Right cardiac atrium (tissue), 5 donors: Measurements from ENCODE around the gene UPK3B. TPM values are rescaled to one million over a fixed set of nuclear protein-coding genes. Genes with fewer than 3 reads are reported as not detected.
"Not testable (repeated sequence)": the region's sequence is repeated elsewhere in the genome, so short reads cannot be mapped to it uniquely, and the experiment has no call there.

Experiments used
- ATAC-seq, 2 donors: fragments of 200-7000 bp; cut with Tn5 transposase; one replicate each; pipeline versions ENCODE4 v1.8.0 to v1.9.1; 2020; ENCODE audit warnings: moderate library complexity in 2 of 2, mild to moderate bottlenecking in 1 of 2
- DNase-seq, 3 donors: peaks; one replicate each; pipeline ENCODE4 v3.0.0-alpha.2; 2020
- H3K27ac ChIP-seq: one replicate; pipeline ENCODE4 v1.5.1; 2013; ENCODE audit warnings: mild to moderate bottlenecking, low read length, control low read depth, moderate library complexity
- H3K27me3 ChIP-seq: one replicate; pipeline ENCODE4 v1.6.1; 2013; ENCODE audit not compliant: control insufficient read depth, insufficient read depth
- H3K4me1 ChIP-seq: one replicate; pipeline ENCODE4 v1.6.1; 2013; ENCODE audit warnings: low read length; ENCODE audit not compliant: control insufficient read depth, insufficient read depth
- H3K4me3 ChIP-seq: one replicate; pipeline ENCODE4 v1.5.1; 2013; ENCODE audit warnings: low read length, control low read depth
- H3K9me3 ChIP-seq: one replicate; pipeline ENCODE4 v1.6.1; 2013; ENCODE audit warnings: low read length; ENCODE audit not compliant: control insufficient read depth
- WGBS: extraction: QIAGEN DNeasy Blood & Tissue Kit; methylation state at CpG from one replicate; pipeline ENCODE4 v1.1.7; 2013; 5-methylcytosine and 5-hydroxymethylcytosine counted together
- intact Hi-C, 4 donors: fragments of 100-400 bp; cut with DNase I; formaldehyde crosslinking; loops; one replicate each; pipeline versions ENCODE4 v1.11.0 to v1.14.0; 2022 to 2023
- polyA plus RNA-seq: library from polyadenylated mRNA; stranded (reverse); fragments of 200-250 nt; gene quantifications from one replicate; pipeline ENCODE4 v1.2.3, GENCODE V29; 2013
- total RNA-seq, 4 donors: library from RNA; stranded (reverse); fragmentation: NEBNext Ultra II Directional; extraction: Animal tissue kit (Norgen Biotek cat#: 25700); gene quantifications; one replicate each; pipeline ENCODE4 v1.2.1, GENCODE V29; 2021
- donor health status: healthy with polysubstance abuse.
- donor health status: DM: no; HTN: yes; CAD: no.
- donor health status: DM: no; HTN: no; CAD: no.
- donor health status: DM: no; HTN: yes; CAD: no; lungs with severe emphysema.
- donor health status: DM: yes; HTN: yes; CAD: no.

Gene UPK3B
- total and polyA plus RNA-seq, 5 donors = 0.23 to 3.5 (median 1.0) TPM

GRCh38 chr7:76495717-76496116, 14.6 kb upstream of the UPK3B start:
- H3K27ac ChIP-seq, intact Hi-C loops, H3K4me3 ChIP-seq, ATAC-seq, H3K4me1 ChIP-seq, H3K9me3 ChIP-seq, DNase-seq, H3K27me3 ChIP-seq: not testable (repeated sequence)
- WGBS = 92% methylated on average over 15 of the region's 16 CpGs

- ATAC-seq, intact Hi-C loops, H3K4me3 ChIP-seq, H3K27me3 ChIP-seq, DNase-seq, H3K9me3 ChIP-seq, H3K27ac ChIP-seq, H3K4me1 ChIP-seq: not testable (repeated sequence)
- 80% methylated on average over 12 of the region's 27 CpGs for WGBS
These were observed 12.3 kb upstream of the UPK3B start for GRCh38 chr7:76497918-76498582.

GRCh38 chr7:76498583-76499200, 11.7 kb upstream of the UPK3B start:
- DNase-seq, H3K9me3 ChIP-seq, intact Hi-C loops, ATAC-seq, H3K27ac ChIP-seq, H3K27me3 ChIP-seq, H3K4me1 ChIP-seq, H3K4me3 ChIP-seq: not testable (repeated sequence)
- WGBS = 92% methylated on average over 7 of the region's 10 CpGs

GRCh38 chr7:76499201-76499923, 11.0 kb upstream of the UPK3B start:
- H3K27ac ChIP-seq, H3K4me3 ChIP-seq, H3K4me1 ChIP-seq, H3K27me3 ChIP-seq, H3K9me3 ChIP-seq, ATAC-seq, DNase-seq, intact Hi-C loops: not testable (repeated sequence)
- WGBS = 76% methylated on average over 15 of the region's 28 CpGs

GRCh38 chr7:76499924-76500241, 10.5 kb upstream of the UPK3B start:
- WGBS = 51% methylated on average over 8 of the region's 19 CpGs
- ATAC-seq = not testable (repeated sequence)
- intact Hi-C loops = loop anchor here in 1 of 4 donors (10.0 kb wide), 1 partner anchor 495 kb away; no protein-coding TSS in a partner anchor

GRCh38 chr7:76502224-76502623, 8.1 kb upstream of the UPK3B start:
- WGBS = 78% methylated on average over 13 of the region's 13 CpGs
- not testable (repeated sequence) for ATAC-seq, H3K4me3 ChIP-seq, H3K27ac ChIP-seq, H3K27me3 ChIP-seq, H3K4me1 ChIP-seq, H3K9me3 ChIP-seq
- intact Hi-C loops = loop anchor here in 1 of 4 donors (10.0 kb wide), 1 partner anchor 493 kb away; no protein-coding TSS in a partner anchor
- DNase-seq = peak in 1 of 3 donors; percentile 12

More at GRCh38 chr7:76499924-76500241, 10.5 kb upstream of the UPK3B start:
- H3K4me3 ChIP-seq, DNase-seq, H3K9me3 ChIP-seq, H3K4me1 ChIP-seq, H3K27ac ChIP-seq, H3K27me3 ChIP-seq: not testable (repeated sequence)

GRCh38 chr7:76502836-76503235, 7.5 kb upstream of the UPK3B start:
- WGBS = 91% methylated on average over 16 of the region's 16 CpGs
- H3K27ac ChIP-seq, H3K4me3 ChIP-seq, H3K9me3 ChIP-seq, ATAC-seq, H3K4me1 ChIP-seq, H3K27me3 ChIP-seq: not testable (repeated sequence)
- peak in 1 of 3 donors; percentile 22 for DNase-seq
- intact Hi-C loops = loop anchor here in 1 of 4 donors (10.0 kb wide), 1 partner anchor 492 kb away; no protein-coding TSS in a partner anchor

GRCh38 chr7:76503244-76503643, 7.1 kb upstream of the UPK3B start:
- peak in 1 of 3 donors; percentile 14 for DNase-seq
- not testable (repeated sequence) for H3K4me3 ChIP-seq, H3K27me3 ChIP-seq, H3K4me1 ChIP-seq, H3K27ac ChIP-seq, ATAC-seq, H3K9me3 ChIP-seq
- 86% methylated on average over 12 of the region's 12 CpGs for WGBS
- intact Hi-C loops = loop anchor here in 1 of 4 donors (10.0 kb wide), 1 partner anchor 492 kb away; no protein-coding TSS in a partner anchor

GRCh38 chr7:76504351-76505167, 5.8 kb upstream of the UPK3B start:
- H3K4me1 ChIP-seq, H3K27me3 ChIP-seq, ATAC-seq, H3K4me3 ChIP-seq, H3K27ac ChIP-seq, H3K9me3 ChIP-seq: not testable (repeated sequence)
- DNase-seq = peak in 1 of 3 donors; percentile 39
- 85% methylated on average over 24 of the region's 33 CpGs for WGBS
- intact Hi-C loops = loop anchor here in 1 of 4 donors (10.0 kb wide), 1 partner anchor 490 kb away; no protein-coding TSS in a partner anchor
